Naive B cell (primary cell): Measurements from ENCODE around the gene C4orf36. TPM values are rescaled to one million over a fixed set of nuclear protein-coding genes. Genes with fewer than 3 reads are reported as not detected.
A peak's percentile ranks its signal among the peaks of the same experiment; 100 is the strongest.
"Not testable (repeated sequence)": the region's sequence is repeated elsewhere in the genome, so short reads cannot be mapped to it uniquely, and the experiment has no call there.

Experiments
- ATAC-seq, 2 donors: fragments of 150-1000 bp; cut with Tn5 transposase; 2 replicates each; pipeline ENCODE4 v1.10.0; 2021; ENCODE audit warnings: low read depth in 2 of 2, mild to moderate bottlenecking in 2 of 2, moderate library complexity in 2 of 2
- DNase-seq: peaks from one replicate; pipeline ENCODE4 v3.0.0; 2022
- H3K27ac Mint-ChIP-seq, 6 donors: one replicate each; pipeline ENCODE4 v1.8.0; 2020 to 2022; ENCODE audit warnings: mild to moderate bottlenecking in 6 of 6, mixed read lengths in 6 of 6, moderate library complexity in 5 of 6, inconsistent platforms in 2 of 6
- H3K27me3 Mint-ChIP-seq, 3 donors: one replicate each; pipeline ENCODE4 v1.8.0; 2021 to 2022; ENCODE audit warnings: mixed read lengths in 3 of 3, mild to moderate bottlenecking in 1 of 3
- H3K36me3 Mint-ChIP-seq, 2 donors: one replicate each; pipeline ENCODE4 v1.8.0; 2020 to 2022; ENCODE audit warnings: mixed read lengths in 2 of 2, inconsistent platforms in 1 of 2, mild to moderate bottlenecking in 1 of 2
- H3K4me1 Mint-ChIP-seq, 3 donors: one replicate each; pipeline ENCODE4 v1.8.0; 2020 to 2022; ENCODE audit warnings: mixed read lengths in 3 of 3, inconsistent platforms in 1 of 3, mild to moderate bottlenecking in 1 of 3, moderate library complexity in 1 of 3
- H3K4me3 Mint-ChIP-seq, 8 donors: one replicate each; pipeline ENCODE4 v1.8.0; 2020 to 2022; ENCODE audit warnings: mild to moderate bottlenecking in 8 of 8, mixed read lengths in 8 of 8, moderate library complexity in 8 of 8, inconsistent platforms in 2 of 8
- H3K9me3 Mint-ChIP-seq, 7 donors: one replicate each; pipeline ENCODE4 v1.8.0; 2020 to 2022; ENCODE audit warnings: mixed read lengths in 7 of 7, mild to moderate bottlenecking in 5 of 7, inconsistent platforms in 2 of 7, moderate library complexity in 1 of 7
- polyA plus RNA-seq, 6 donors: library from polyadenylated mRNA; unstranded; fragments of 300-500 nt; fragmentation: Illumina TruSeq; gene quantifications; one replicate each; pipeline ENCODE4 v1.2.3, GENCODE V29; 2021; ENCODE audit warnings: low read depth in 6 of 6

Gene C4orf36
- polyA plus RNA-seq, 6 donors from 2014 or later, result not detected

DNA sequence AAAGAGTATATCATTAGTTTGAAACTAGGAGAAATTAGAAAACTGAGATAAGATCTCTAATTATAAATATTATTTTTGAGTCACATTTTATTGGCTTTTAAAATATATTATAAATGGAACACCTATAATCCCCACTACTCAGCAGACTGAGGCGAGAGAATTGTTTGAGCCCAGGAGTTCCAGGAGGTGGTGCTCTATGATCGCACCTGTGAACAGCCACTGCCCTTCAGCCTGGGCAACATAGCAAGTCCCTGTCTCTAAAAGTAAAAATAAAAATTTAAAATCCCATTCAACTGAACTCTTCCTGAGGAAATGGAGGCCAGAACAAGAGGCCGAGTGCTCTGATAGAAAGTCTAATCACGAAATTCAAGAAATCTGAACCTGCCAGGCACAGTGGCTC is 6.3 kb upstream of the C4orf36 start:
- Mint-ChIP-seq H3K27ac (no peak overlapping the region), H3K4me1 (no peaks in the 10 kb centered on the region), H3K9me3 (no peaks in the 10 kb centered on the region), H3K4me3 (no peak overlapping the region), H3K36me3 (peaks cover 0 to 4% of the 10 kb centered on the region in 2 donors), H3K27me3 (peaks cover 0 to 11% (median 0%) of the 10 kb centered on the region in 3 donors)
- ATAC-seq, result no peak
- DNase-seq, result no peak

DNA sequence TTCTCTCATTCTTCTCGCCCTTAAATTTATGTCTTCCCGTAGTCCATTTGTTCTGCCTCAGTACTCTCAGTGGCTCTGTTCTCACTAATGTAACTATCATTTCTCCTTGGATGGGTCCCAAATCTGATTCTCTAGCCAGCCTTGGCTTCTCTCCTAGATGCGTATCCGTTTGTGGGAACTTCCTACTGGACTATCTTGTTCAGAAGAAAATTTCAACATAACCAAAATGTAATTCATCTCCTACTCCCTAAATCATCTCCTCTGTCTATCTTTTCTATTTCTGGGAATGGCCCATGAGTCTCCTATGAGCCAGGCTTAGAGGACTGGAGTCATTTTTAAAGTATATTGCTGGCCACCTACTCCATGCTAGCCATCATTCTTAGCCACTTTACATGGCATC is 4.4 kb upstream of the C4orf36 start:
- H3K27me3 Mint-ChIP-seq, result peaks cover 7 to 13% (median 9%) of the 10 kb centered on the region in 3 donors
- no peak overlapping the region for H3K4me3 Mint-ChIP-seq
- H3K4me1 Mint-ChIP-seq, result peaks cover 0 to 7% (median 6%) of the 10 kb centered on the region in 3 donors

DNA sequence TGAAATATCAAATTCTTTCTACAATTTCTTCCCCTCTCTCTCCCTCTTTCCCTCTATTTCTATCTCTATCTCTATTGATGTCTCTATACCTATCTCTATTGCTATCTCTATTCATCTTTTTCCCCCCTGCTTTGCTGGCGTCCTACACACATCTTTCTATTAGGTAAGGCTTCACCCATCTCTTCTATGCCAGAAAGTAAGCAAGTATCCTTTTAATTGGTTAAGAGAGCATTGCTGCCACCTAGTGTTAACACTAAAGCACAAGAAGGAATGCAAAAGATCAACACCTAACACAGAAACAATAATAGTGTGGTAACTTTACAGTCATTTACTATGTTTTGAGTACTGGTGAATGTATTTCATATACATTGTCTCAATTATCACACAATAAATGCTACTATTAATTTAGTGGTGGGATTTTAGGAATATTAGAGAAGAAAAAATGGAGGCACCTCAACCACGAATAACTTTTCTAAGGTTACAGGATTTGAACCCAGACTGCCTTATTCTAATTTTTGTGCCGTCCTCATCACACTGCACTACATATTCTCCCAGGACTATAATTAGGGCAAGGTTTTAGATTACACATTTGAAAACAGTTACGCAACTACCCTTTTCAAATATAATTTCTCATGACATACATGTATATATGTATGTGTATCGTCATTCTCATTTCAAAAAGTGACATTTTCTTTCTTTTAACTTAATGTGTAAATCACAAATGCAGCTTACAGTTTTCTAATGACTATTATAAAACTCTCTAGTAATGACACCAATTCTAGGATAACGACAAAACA is 3.7 kb upstream of the C4orf36 start:
- ATAC-seq (peak; percentile 50 to 51), DNase-seq (peak; percentile 38)
- Mint-ChIP-seq H3K9me3 (no peaks in the 10 kb centered on the region), H3K27me3 (peaks cover 9 to 17% (median 16%) of the 10 kb centered on the region in 3 donors), H3K36me3 (no peaks in the 10 kb centered on the region), H3K27ac (no peak overlapping the region), H3K4me1 (peaks cover 0 to 12% (median 6%) of the 10 kb centered on the region in 3 donors), H3K4me3 (no peak overlapping the region)

More for the DNA sequence above, 4.4 kb upstream of the C4orf36 start:
- no peak overlapping the region for H3K27ac Mint-ChIP-seq
- ATAC-seq, result no peak
- H3K9me3 Mint-ChIP-seq, result no peaks in the 10 kb centered on the region
- no peak for DNase-seq
- peaks cover 0 to 1% of the 10 kb centered on the region in 2 donors for H3K36me3 Mint-ChIP-seq

DNA sequence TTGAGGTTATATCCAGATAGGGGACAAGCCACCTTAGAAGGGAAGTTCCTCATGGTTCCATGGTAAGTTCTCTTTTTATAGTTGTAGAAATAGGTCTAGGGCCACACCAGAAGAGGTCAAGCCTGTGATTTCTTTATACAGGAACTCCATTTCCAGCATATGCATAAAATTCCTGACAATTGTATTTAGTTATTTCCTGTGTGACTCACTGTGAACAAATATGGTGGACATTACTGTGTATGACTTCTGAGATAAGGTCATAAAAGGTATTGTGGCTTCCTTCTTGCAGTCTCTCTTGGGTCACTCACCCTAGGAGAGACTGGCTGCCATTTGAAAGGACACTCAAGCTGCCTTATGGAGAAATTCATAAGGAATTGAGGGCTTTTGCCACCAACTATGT is 2.2 kb upstream of the C4orf36 start:
- DNase-seq, result no peak
- Mint-ChIP-seq H3K4me1 (peaks cover 0 to 12% (median 6%) of the 10 kb centered on the region in 3 donors), H3K27ac (no peak overlapping the region), H3K4me3 (no peak overlapping the region), H3K36me3 (no peaks in the 10 kb centered on the region), H3K27me3 (peaks cover 15 to 29% (median 26%) of the 10 kb centered on the region in 3 donors), H3K9me3 (no peaks in the 10 kb centered on the region)
- no peak for ATAC-seq

DNA sequence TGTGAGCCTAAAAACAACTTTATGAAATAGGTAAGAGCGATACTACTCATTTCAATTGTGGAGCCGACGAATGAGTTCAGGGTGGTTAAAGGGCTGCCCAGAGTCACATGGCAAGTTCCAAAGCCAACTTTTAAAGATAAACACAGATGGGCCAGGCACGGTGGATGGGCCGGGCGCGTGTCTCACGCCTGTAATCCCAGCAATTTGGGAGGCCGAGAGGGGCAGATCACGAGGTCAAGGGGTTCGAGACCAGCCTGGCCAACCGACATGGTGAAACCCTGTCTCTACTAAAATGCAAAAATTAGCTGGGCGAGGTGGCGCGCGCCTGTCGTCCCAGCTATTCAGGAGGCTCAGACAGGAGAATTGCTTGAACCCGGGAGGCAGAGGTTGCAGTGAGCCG is 914 bp upstream of the C4orf36 start:
- H3K4me3 Mint-ChIP-seq, result peak overlapping the region in 7 of 8 donors; percentile 13 to 88 (median 76)
- no peaks in the 10 kb centered on the region for H3K9me3 Mint-ChIP-seq
- ATAC-seq, result no peak
- H3K27me3 Mint-ChIP-seq, result peaks cover 17 to 29% (median 26%) of the 10 kb centered on the region in 3 donors
- no peaks in the 10 kb centered on the region for H3K36me3 Mint-ChIP-seq
- no peak for DNase-seq
- peaks cover 0 to 12% (median 6%) of the 10 kb centered on the region in 3 donors for H3K4me1 Mint-ChIP-seq
- peak overlapping the region in 1 of 6 donors; percentile 5 for H3K27ac Mint-ChIP-seq

DNA sequence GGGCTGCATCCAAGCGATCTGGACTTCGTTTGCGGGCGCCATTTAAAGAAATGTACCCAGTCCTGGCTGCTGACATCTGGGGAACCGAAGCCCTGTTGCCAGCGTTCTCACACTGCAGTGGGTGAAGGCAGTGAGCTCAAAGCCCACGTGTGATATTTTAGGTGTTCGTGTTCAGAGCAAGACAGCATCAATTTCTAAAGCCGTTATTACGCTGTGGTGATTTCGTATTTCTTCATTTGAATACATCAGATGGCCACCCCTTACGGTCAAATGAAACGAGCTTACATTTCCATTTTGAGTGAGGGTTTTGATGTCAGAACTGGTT is 376 bp upstream of the C4orf36 start:
- ATAC-seq (peak; percentile 38 to 43), DNase-seq (no peak)
- Mint-ChIP-seq H3K4me3 (peak overlapping the region; percentile 69 to 93 (median 83)), H3K27ac (no peak overlapping the region), H3K9me3 (no peaks in the 10 kb centered on the region), H3K4me1 (peaks cover 0 to 12% (median 6%) of the 10 kb centered on the region in 3 donors), H3K36me3 (no peaks in the 10 kb centered on the region), H3K27me3 (peaks cover 17 to 29% (median 26%) of the 10 kb centered on the region in 3 donors)

DNA sequence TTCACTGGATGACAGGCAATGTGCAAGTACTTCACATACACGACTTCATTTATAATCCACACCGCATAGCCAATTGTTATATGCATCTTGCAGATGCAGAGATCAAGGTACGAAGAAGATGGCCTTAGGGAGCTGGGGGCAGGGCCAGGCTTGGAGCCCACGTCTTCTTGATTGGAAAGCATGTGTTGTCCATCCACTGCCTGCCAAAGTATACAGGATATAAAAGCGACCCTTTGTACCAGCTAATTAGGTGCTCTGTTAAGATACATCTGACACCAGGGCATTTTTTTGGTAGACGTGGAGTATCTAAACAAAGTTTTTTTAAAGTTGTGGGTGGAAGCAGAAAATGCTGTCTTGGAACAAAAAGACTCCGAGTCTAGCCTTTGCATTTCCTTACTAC is 1.4 kb downstream of the C4orf36 start:
- H3K27me3 Mint-ChIP-seq, result peaks cover 17 to 29% (median 26%) of the 10 kb centered on the region in 3 donors
- ATAC-seq (no peak), DNase-seq (no peak)
- peak overlapping the region in 7 of 8 donors; percentile 18 to 88 (median 69) for H3K4me3 Mint-ChIP-seq
- no peak overlapping the region for H3K27ac Mint-ChIP-seq
- peaks cover 0 to 12% (median 6%) of the 10 kb centered on the region in 3 donors for H3K4me1 Mint-ChIP-seq
- no peaks in the 10 kb centered on the region for H3K9me3 Mint-ChIP-seq
- no peaks in the 10 kb centered on the region for H3K36me3 Mint-ChIP-seq

DNA sequence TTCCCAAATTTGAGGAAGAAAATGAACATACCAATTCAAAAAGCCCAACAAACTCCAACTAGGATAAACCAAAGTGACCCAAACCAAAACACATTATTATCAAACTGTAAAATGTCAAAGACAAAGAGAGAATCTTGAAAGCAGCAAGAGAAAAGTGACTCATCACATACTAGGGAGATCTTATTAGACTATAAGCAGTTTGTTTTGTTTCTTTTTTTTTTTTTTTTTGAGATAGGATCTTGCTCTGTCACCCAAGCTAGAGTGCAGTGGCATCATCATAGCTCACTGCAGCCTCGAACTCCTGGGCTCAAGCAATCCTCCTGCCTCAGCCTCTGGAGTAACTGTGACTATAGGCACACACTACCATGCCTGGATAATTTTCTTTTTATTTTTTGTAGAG is 12.6 kb downstream of the C4orf36 start:
- Mint-ChIP-seq H3K4me3 (no peak overlapping the region), H3K4me1 (no peaks in the 10 kb centered on the region), H3K36me3 (peaks cover 6 to 22% of the 10 kb centered on the region in 2 donors), H3K27ac (no peak overlapping the region), H3K9me3 (peaks cover 6 to 40% (median 33%) of the 10 kb centered on the region in 7 donors), H3K27me3 (no peaks in the 10 kb centered on the region)
- DNase-seq, result no peak
- ATAC-seq, result no peak

DNA sequence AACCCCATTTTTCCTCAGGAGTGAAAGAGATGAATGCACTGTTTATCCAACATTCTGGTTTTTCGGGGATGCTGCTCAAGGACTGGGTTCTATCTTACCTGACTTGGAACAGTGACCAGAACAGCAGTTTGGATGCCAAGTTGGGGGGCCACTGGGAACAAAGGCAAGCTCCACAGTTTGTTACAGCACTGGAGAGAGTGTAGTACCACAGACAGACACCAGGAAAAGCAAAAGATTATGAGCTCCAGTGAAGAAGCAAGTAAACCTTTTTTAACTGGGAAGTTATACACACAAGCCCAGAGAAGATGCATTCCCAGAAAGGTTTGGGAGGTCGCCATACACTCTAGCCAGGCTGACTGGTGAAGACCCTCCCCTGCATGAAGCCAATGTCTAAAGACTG is 13.6 kb downstream of the C4orf36 start:
- no peak overlapping the region for H3K4me3 Mint-ChIP-seq
- no peaks in the 10 kb centered on the region for H3K4me1 Mint-ChIP-seq
- H3K36me3 Mint-ChIP-seq, result peaks cover 6 to 22% of the 10 kb centered on the region in 2 donors
- ATAC-seq (no peak), DNase-seq (no peak)
- H3K27ac Mint-ChIP-seq, result no peak overlapping the region
- H3K9me3 Mint-ChIP-seq, result peaks cover 6 to 40% (median 33%) of the 10 kb centered on the region in 7 donors
- H3K27me3 Mint-ChIP-seq, result peaks cover 0 to 2% (median 0%) of the 10 kb centered on the region in 3 donors

DNA sequence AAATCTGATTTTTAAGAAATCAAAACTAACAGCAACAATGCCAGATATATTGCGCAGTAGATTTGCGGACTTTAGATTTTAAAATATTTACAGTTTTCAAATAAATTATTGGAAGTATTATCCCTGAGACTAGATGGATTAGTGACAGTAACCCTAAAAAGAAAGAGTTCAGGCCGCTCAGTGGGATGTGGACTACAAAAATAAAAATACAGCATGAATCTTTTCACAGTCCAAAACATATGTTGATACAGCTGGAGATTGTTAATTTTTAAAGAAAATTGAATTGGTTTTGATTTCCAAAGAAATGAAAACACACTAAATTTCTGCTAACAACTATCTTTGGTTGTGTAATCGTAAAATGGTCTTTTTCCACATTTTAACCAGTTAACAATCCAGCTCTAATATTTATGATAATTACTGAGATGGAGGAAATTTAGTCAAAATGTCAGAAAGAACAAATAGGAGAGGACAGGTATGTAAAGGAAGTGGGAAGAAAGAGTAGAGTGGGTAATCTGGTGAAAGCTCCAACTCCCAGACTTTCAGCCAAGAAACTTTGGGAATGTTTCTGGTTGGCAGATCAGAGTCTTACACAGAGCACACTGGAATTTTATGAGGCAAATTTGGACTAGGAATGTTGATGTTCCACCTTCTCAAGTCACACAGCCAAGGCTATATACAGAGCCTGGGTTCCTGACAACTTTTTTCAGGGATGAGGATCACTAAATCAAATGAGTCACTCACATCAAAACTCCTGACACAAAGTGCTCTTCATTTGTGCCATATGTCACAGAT is 15.1 kb downstream of the C4orf36 start:
- H3K36me3 Mint-ChIP-seq, result peaks cover 6 to 22% of the 10 kb centered on the region in 2 donors
- H3K27me3 Mint-ChIP-seq, result peaks cover 0 to 5% (median 0%) of the 10 kb centered on the region in 3 donors
- no peak for ATAC-seq
- H3K4me3 Mint-ChIP-seq, result no peak overlapping the region
- H3K4me1 Mint-ChIP-seq, result peaks cover 0 to 2% (median 0%) of the 10 kb centered on the region in 3 donors
- no peak overlapping the region for H3K27ac Mint-ChIP-seq
- no peak for DNase-seq
- H3K9me3 Mint-ChIP-seq, result peaks cover 6 to 35% (median 30%) of the 10 kb centered on the region in 7 donors

DNA sequence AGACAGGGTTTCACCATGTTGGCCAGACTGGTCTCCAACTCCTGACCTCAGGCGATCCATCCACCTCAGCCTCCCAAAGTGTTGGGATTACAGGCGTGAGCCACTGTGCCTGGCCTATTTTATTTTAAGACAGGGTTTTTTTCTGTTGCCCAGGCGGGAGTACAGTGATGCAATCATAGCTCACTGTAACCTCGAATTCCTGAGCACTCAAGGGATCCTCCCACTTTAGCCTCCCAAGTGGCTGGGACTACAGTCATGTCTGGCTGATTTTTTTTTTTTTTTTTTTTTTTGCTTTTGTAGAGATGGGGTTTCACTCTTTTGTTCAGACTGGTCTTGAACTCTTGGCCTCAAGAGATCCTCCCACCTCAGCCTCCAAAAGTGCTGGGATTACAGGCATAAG is 16.8 kb downstream of the C4orf36 start:
- not testable (repeated sequence) for ATAC-seq, H3K27me3 Mint-ChIP-seq, H3K4me1 Mint-ChIP-seq, H3K4me3 Mint-ChIP-seq, H3K27ac Mint-ChIP-seq, DNase-seq
- Mint-ChIP-seq H3K36me3 (peaks cover 6 to 22% of the 10 kb centered on the region in 2 donors), H3K9me3 (peaks cover 6 to 32% (median 24%) of the 10 kb centered on the region in 7 donors)

DNA sequence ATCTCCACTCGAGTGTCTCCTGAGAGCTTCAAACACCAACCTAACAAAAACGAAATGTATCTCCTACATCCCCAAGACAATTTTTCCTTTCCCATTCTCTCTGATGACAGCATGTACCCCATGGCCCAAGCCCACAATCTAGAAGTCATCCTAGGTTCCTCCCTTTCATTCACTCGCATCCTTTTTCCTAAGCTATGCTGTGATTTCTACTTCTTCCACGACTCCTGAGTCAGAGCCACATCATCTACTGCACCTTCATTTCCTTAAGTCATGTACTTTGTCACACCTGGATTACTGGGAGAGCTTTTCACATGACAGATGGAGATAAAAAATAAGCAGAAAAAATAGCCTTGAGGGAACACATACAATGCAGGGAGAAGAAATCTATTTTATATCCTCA is 20.1 kb downstream of the C4orf36 start:
- peaks cover 0 to 5% (median 0%) of the 10 kb centered on the region in 3 donors for H3K27me3 Mint-ChIP-seq
- no peaks in the 10 kb centered on the region for H3K36me3 Mint-ChIP-seq
- H3K4me3 Mint-ChIP-seq, result no peak overlapping the region
- DNase-seq (no peak), ATAC-seq (no peak)
- H3K4me1 Mint-ChIP-seq, result peaks cover 7 to 14% (median 14%) of the 10 kb centered on the region in 3 donors
- H3K9me3 Mint-ChIP-seq, result peaks cover 0 to 3% (median 1%) of the 10 kb centered on the region in 7 donors
- H3K27ac Mint-ChIP-seq, result no peak overlapping the region

DNA sequence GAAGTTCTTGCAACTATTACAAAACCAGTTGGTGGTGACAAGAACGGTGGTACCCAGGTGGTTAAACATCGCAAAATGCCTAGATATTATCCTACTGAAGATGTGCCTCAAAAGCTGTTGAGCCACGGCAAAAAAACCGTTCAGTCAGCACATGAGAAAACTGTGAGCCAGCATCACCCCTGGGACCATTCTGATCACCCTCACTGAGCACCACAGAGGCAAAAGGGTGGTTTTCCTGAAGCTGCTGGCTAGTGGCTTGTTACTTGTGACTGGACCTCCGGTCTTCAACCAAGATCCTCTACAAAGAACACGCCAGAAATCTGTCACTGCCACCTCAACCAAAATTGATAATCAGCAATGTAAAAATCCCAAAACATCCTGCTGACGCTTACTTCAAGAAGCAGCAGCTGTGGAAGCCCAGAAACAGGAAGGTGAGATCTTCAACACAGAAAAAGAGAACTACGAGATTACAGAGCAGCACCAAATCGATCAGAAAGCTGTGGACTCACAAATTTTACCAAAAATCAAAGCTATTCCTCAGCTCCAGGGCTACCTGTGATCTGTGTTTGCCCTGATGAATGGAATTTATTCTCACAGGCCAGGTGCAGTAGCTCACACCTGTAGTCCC is 21.7 kb downstream of the C4orf36 start:
- Mint-ChIP-seq H3K9me3 (peaks cover 0 to 2% (median 0%) of the 10 kb centered on the region in 7 donors), H3K36me3 (no peaks in the 10 kb centered on the region), H3K4me3 (peak overlapping the region in 6 of 8 donors; percentile 18 to 79 (median 30)), H3K4me1 (peaks cover 7 to 14% (median 14%) of the 10 kb centered on the region in 3 donors), H3K27me3 (peaks cover 0 to 5% (median 0%) of the 10 kb centered on the region in 3 donors), H3K27ac (peak overlapping the region in 2 of 6 donors; percentile 23 to 50)
- DNase-seq (peak; percentile 7), ATAC-seq (peak; percentile 25 to 72)
